HCT116 (cell line): Measurements from ENCODE around the gene PIWIL4.

Experiments
- ATF3 ChIP-seq: IDR thresholded peaks from 2 replicates; pipeline ENCODE4 v1.6.1; 2012
- CTCF ChIP-seq, 3 experiments: fragments of 200-600 bp in 1 of 3; sonication (generic) in 1 of 3; IDR thresholded peaks in 2 of 3; conservative IDR thresholded peaks in 1 of 3; 2 replicates each; pipeline ENCODE4 v1.5.1; 2012 to 2017; ENCODE audit warnings: low read depth in 2 of 3, low read length in 2 of 3, antibody characterized with exemption in 1 of 3, borderline replicate concordance in 1 of 3, control low read depth in 1 of 3, mild to moderate bottlenecking in 1 of 3, mixed read lengths in 1 of 3, mixed run types in 1 of 3, moderate library complexity in 1 of 3; ENCODE audit not compliant: insufficient read depth in 1 of 3
- EGR1 ChIP-seq: IDR thresholded peaks from 2 replicates; pipeline ENCODE4 v1.6.1; 2012; ENCODE audit warnings: low read depth
- EZH2 ChIP-seq: fragments of 200-600 bp; sonication (generic); IDR thresholded peaks from 2 replicates; pipeline ENCODE4 v1.6.1; 2017; ENCODE audit warnings: antibody characterized with exemption, mixed run types
- JUND ChIP-seq: IDR thresholded peaks from 2 replicates; pipeline ENCODE4 v1.6.1; 2012
- POLR2A ChIP-seq: IDR thresholded peaks from 2 replicates; pipeline ENCODE4 v1.7.0; 2011; ENCODE audit warnings: borderline replicate concordance; ENCODE audit not compliant: insufficient read depth, insufficient read length; ENCODE audit errors: extremely low read depth
- POLR2AphosphoS5 ChIP-seq: IDR thresholded peaks from 2 replicates; pipeline ENCODE4 v1.6.1; 2011; ENCODE audit warnings: mild to moderate bottlenecking, low read depth, low read length, moderate library complexity
- SP1 ChIP-seq: IDR thresholded peaks from 2 replicates; pipeline ENCODE4 v1.6.1; 2012; ENCODE audit warnings: low read depth
- YY1 ChIP-seq: IDR thresholded peaks from 2 replicates; pipeline ENCODE4 v1.6.1; 2011; ENCODE audit warnings: low read length, low read depth, moderate library complexity, mild to moderate bottlenecking; ENCODE audit not compliant: insufficient replicate concordance; ENCODE audit errors: extremely low read depth
- ZBTB33 ChIP-seq: IDR thresholded peaks from 2 replicates; pipeline ENCODE4 v1.6.1; 2011; ENCODE audit warnings: mild to moderate bottlenecking, low read length, moderate library complexity; ENCODE audit not compliant: insufficient replicate concordance; ENCODE audit errors: extremely low read depth

GRCh38 chr11:94603587-94603986 lies 36.4 kb downstream of the PIWIL4 start:
- TF ChIP-seq CTCF (IDR thresholded peaks at IDR 0.05 in 2 of 3, conservative IDR thresholded peaks at IDR 0.05 in 1 of 3; ENCODE audit: borderline replicate concordance in 1 of 3, insufficient read depth in 1 of 3, low read depth in 2 of 3, low read length in 2 of 3) (no peak), JUND (no peak), ATF3 (no peak), EZH2 (no peak), POLR2A (no peak), POLR2AphosphoS5 (no peak), EGR1 (no peak), ZBTB33 (no peak), SP1 (no peak), YY1 (no peak)
